GM12878 (cell line): Measurements from ENCODE around the gene CHMP1B.

ENCODE experiments used
- ATF2 ChIP-seq: IDR thresholded peaks from 2 replicates; pipeline ENCODE4 v1.6.1; 2012; ENCODE audit warnings: low read length, inconsistent platforms
- BHLHE40 ChIP-seq, 2 experiments: fragments of 450-650 bp in 1 of 2; IDR thresholded peaks; 2 replicates each; pipeline ENCODE4 v1.6.1; 2011 to 2017; ENCODE audit warnings: low read depth in 2 of 2, borderline replicate concordance in 1 of 2, improper control_type of control experiment in 1 of 2, low read length in 1 of 2, mild to moderate bottlenecking in 1 of 2
- CTCF ChIP-seq, 3 experiments: IDR thresholded peaks in 2 of 3; conservative IDR thresholded peaks in 1 of 3; 2 replicates each; pipeline ENCODE4 v1.5.1; 2011; ENCODE audit warnings: low read depth in 3 of 3, low read length in 3 of 3, mild to moderate bottlenecking in 3 of 3, control low read depth in 2 of 3, moderate library complexity in 2 of 3, inconsistent platforms in 1 of 3, mixed read lengths in 1 of 3; ENCODE audit not compliant: control insufficient read depth in 2 of 3, insufficient read depth in 1 of 3; ENCODE audit errors: extremely low read depth in 1 of 3
- E4F1 ChIP-seq: fragments of 450-650 bp; IDR thresholded peaks from 2 replicates; pipeline ENCODE4 v1.6.1; 2018; ENCODE audit warnings: borderline replicate concordance, mild to moderate bottlenecking; ENCODE audit not compliant: partially characterized antibody
- EP300 ChIP-seq, 2 experiments: fragments of 150-350 bp in 1 of 2; IDR thresholded peaks; 2 replicates each; pipeline ENCODE4 v1.6.1; 2011 to 2012; ENCODE audit warnings: low read depth in 2 of 2, low read length in 2 of 2, borderline replicate concordance in 1 of 2, improper control_type of control experiment in 1 of 2, inconsistent platforms in 1 of 2; ENCODE audit not compliant: control insufficient read depth in 1 of 2
- ETV6 ChIP-seq, 2 experiments: fragments of 450-650 bp in 1 of 2; IDR thresholded peaks in 1 of 2; conservative IDR thresholded peaks in 1 of 2; 2 replicates each; pipeline ENCODE4 v1.6.1; 2014; ENCODE audit warnings: antibody characterized with exemption in 1 of 2, borderline replicate concordance in 1 of 2, low read depth in 1 of 2, mild to moderate bottlenecking in 1 of 2, moderate library complexity in 1 of 2
- NR2C1 ChIP-seq: fragments of 450-650 bp; IDR thresholded peaks from 2 replicates; pipeline ENCODE4 v1.6.1; 2017; ENCODE audit warnings: antibody characterized with exemption, mild to moderate bottlenecking, moderate library complexity
- POLR2A ChIP-seq: IDR thresholded peaks from 2 replicates; pipeline ENCODE4 v1.6.1; 2011; ENCODE audit warnings: low read depth, mild to moderate bottlenecking, low read length
- POLR2AphosphoS2 ChIP-seq: IDR thresholded peaks from 2 replicates; pipeline ENCODE4 v1.6.1; 2011; ENCODE audit warnings: low read depth, mild to moderate bottlenecking, low read length, improper control_type of control experiment, moderate library complexity
- POLR2AphosphoS5 ChIP-seq: IDR thresholded peaks from 2 replicates; pipeline ENCODE4 v1.6.1; 2011; ENCODE audit warnings: mild to moderate bottlenecking, low read length, inconsistent platforms
- RCOR1 ChIP-seq: conservative IDR thresholded peaks from 2 replicates; pipeline ENCODE4 v1.6.1; 2012; ENCODE audit warnings: low read depth, low read length, improper control_type of control experiment
- TBL1XR1 ChIP-seq: IDR thresholded peaks from 2 replicates; pipeline ENCODE4 v1.6.1; 2012; ENCODE audit warnings: low read depth, low read length, improper control_type of control experiment
- YY1 ChIP-seq: IDR thresholded peaks from 2 replicates; pipeline ENCODE4 v1.6.1; 2011; ENCODE audit warnings: low read depth, mild to moderate bottlenecking, low read length
- ZBTB33 ChIP-seq: fragments of 450-650 bp; IDR thresholded peaks from 2 replicates; pipeline ENCODE4 v1.6.1; 2017; ENCODE audit warnings: mild to moderate bottlenecking

- TF ChIP-seq E4F1 (no peak), YY1 (no peak), RCOR1 (no peak), ETV6 (conservative IDR thresholded peaks at IDR 0.05 in 1 of 2, IDR thresholded peaks at IDR 0.05 in 1 of 2; ENCODE audit: borderline replicate concordance in 1 of 2, low read depth in 1 of 2) (no peak), POLR2AphosphoS2 (no peak), ZBTB33 (no peak), ATF2 (no peak), CTCF (IDR thresholded peaks at IDR 0.05 in 2 of 3, conservative IDR thresholded peaks at IDR 0.05 in 1 of 3; ENCODE audit: control insufficient read depth in 2 of 3, extremely low read depth in 1 of 3, insufficient read depth in 1 of 3, low read depth in 3 of 3, low read length in 3 of 3) (no peak), BHLHE40 (IDR thresholded peaks at IDR 0.05; ENCODE audit: borderline replicate concordance in 1 of 2, low read depth in 2 of 2, low read length in 1 of 2) (no peak), EP300 (IDR thresholded peaks at IDR 0.05; ENCODE audit: borderline replicate concordance in 1 of 2, control insufficient read depth in 1 of 2, low read depth in 2 of 2, low read length in 2 of 2) (no peak), NR2C1 (no peak), TBL1XR1 (no peak), POLR2A (no peak), POLR2AphosphoS5 (no peak)
Observed at GRCh38 chr18:11831921-11832320, 19.3 kb upstream of the CHMP1B start.
